GM23338 (cell line): ENCODE results near the gene SOX11.

ENCODE experiments used
- CREB1 ChIP-seq: fragments of 250-450 bp; sonication (Bioruptor Pico); IDR thresholded peaks from 2 replicates; pipeline ENCODE4 v1.5.0; 2020; ENCODE audit warnings: low read depth, mild to moderate bottlenecking, moderate library complexity
- EZH2 ChIP-seq: fragments of 200-600 bp; sonication (generic); IDR thresholded peaks from one replicate; pipeline ENCODE4 v1.8.0; 2017; ENCODE audit warnings: antibody characterized with exemption, mild to moderate bottlenecking, low read depth; ENCODE audit not compliant: unreplicated experiment
- EZH2phosphoT487 ChIP-seq: fragments of 200-600 bp; sonication (generic); IDR thresholded peaks from one replicate; pipeline ENCODE4 v1.8.1; 2018; ENCODE audit warnings: antibody characterized with exemption; ENCODE audit not compliant: unreplicated experiment
- JUNB ChIP-seq: IDR thresholded peaks from one replicate; pipeline ENCODE4 v1.6.1; 2016; ENCODE audit warnings: antibody characterized with exemption; ENCODE audit not compliant: unreplicated experiment
- NANOG ChIP-seq: IDR thresholded peaks from 2 replicates; pipeline ENCODE4 v1.6.1; 2016; ENCODE audit warnings: antibody characterized with exemption, borderline replicate concordance
- POLR2AphosphoS5 ChIP-seq: IDR thresholded peaks from 2 replicates; pipeline ENCODE4 v1.6.1; 2016; ENCODE audit warnings: antibody characterized with exemption, low read depth
- STAT1 ChIP-seq: IDR thresholded peaks from one replicate; pipeline ENCODE4 v1.6.1; 2016; ENCODE audit warnings: antibody characterized with exemption; ENCODE audit not compliant: unreplicated experiment
- ZNF114 ChIP-seq: fragments of 250-450 bp; sonication (Bioruptor Pico); IDR thresholded peaks from 2 replicates; pipeline ENCODE4 v1.5.0; 2020; ENCODE audit warnings: mild to moderate bottlenecking, moderate library complexity
- ZNF331 ChIP-seq: fragments of 250-450 bp; sonication (Bioruptor Pico); IDR thresholded peaks from 2 replicates; pipeline ENCODE4 v1.5.0; 2020; ENCODE audit warnings: low read depth, mild to moderate bottlenecking, moderate library complexity
- TF ChIP-seq, protein P1 (sequence below), 2 experiments: fragments of 200-600 bp in 1 of 2; sonication (generic) in 1 of 2; conservative IDR thresholded peaks; 2 replicates each; pipeline versions ENCODE4 v1.5.1 to v1.6.1; 2016 to 2017; ENCODE audit warnings: antibody characterized with exemption in 2 of 2, low read depth in 2 of 2, mild to moderate bottlenecking in 2 of 2, moderate library complexity in 1 of 2
- TF ChIP-seq, protein P2 (sequence below): IDR thresholded peaks from one replicate; pipeline ENCODE4 v1.6.1; 2018; ENCODE audit warnings: antibody characterized with exemption; ENCODE audit not compliant: unreplicated experiment
- TF ChIP-seq, protein P3 (sequence below): IDR thresholded peaks from 2 replicates; pipeline ENCODE4 v1.6.1; 2016; ENCODE audit warnings: antibody characterized with exemption

DNA sequence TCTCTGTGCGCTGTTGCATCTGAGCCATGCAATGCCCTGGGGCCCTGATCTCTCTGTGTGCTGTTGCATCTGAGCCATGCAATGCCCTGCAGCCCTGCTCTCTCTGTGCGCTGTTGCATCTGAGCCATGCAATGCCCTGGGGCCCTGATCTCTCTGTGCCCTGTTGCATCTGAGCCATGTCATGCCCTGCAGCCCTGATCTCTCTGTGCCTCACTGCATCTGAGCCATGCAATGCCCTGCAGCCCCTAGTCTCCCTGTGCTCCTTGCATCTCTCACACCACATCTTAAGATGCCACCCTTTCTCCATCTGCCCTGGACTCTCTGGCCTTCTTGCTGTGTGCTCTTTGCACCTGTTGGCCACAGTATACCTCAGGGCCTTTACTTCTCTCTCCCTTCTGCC lies 56.2 kb downstream of the SOX11 start:
- TF ChIP-seq EZH2: no peak
- TF ChIP-seq, protein P1, sequence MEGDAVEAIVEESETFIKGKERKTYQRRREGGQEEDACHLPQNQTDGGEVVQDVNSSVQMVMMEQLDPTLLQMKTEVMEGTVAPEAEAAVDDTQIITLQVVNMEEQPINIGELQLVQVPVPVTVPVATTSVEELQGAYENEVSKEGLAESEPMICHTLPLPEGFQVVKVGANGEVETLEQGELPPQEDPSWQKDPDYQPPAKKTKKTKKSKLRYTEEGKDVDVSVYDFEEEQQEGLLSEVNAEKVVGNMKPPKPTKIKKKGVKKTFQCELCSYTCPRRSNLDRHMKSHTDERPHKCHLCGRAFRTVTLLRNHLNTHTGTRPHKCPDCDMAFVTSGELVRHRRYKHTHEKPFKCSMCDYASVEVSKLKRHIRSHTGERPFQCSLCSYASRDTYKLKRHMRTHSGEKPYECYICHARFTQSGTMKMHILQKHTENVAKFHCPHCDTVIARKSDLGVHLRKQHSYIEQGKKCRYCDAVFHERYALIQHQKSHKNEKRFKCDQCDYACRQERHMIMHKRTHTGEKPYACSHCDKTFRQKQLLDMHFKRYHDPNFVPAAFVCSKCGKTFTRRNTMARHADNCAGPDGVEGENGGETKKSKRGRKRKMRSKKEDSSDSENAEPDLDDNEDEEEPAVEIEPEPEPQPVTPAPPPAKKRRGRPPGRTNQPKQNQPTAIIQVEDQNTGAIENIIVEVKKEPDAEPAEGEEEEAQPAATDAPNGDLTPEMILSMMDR (conservative IDR thresholded peaks at IDR 0.05; ENCODE audit: low read depth in 2 of 2): no peak
- no peak for TF ChIP-seq EZH2phosphoT487
- TF ChIP-seq POLR2AphosphoS5: no peak
- TF ChIP-seq, protein P2, sequence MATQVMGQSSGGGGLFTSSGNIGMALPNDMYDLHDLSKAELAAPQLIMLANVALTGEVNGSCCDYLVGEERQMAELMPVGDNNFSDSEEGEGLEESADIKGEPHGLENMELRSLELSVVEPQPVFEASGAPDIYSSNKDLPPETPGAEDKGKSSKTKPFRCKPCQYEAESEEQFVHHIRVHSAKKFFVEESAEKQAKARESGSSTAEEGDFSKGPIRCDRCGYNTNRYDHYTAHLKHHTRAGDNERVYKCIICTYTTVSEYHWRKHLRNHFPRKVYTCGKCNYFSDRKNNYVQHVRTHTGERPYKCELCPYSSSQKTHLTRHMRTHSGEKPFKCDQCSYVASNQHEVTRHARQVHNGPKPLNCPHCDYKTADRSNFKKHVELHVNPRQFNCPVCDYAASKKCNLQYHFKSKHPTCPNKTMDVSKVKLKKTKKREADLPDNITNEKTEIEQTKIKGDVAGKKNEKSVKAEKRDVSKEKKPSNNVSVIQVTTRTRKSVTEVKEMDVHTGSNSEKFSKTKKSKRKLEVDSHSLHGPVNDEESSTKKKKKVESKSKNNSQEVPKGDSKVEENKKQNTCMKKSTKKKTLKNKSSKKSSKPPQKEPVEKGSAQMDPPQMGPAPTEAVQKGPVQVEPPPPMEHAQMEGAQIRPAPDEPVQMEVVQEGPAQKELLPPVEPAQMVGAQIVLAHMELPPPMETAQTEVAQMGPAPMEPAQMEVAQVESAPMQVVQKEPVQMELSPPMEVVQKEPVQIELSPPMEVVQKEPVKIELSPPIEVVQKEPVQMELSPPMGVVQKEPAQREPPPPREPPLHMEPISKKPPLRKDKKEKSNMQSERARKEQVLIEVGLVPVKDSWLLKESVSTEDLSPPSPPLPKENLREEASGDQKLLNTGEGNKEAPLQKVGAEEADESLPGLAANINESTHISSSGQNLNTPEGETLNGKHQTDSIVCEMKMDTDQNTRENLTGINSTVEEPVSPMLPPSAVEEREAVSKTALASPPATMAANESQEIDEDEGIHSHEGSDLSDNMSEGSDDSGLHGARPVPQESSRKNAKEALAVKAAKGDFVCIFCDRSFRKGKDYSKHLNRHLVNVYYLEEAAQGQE: no peak
- no peak for TF ChIP-seq ZNF114 (CRISPR knock-in tag)
- no peak for TF ChIP-seq STAT1
- TF ChIP-seq CREB1 (CRISPR knock-in tag): no peak
- no peak for TF ChIP-seq JUNB
- TF ChIP-seq NANOG: no peak
- TF ChIP-seq, protein P3, sequence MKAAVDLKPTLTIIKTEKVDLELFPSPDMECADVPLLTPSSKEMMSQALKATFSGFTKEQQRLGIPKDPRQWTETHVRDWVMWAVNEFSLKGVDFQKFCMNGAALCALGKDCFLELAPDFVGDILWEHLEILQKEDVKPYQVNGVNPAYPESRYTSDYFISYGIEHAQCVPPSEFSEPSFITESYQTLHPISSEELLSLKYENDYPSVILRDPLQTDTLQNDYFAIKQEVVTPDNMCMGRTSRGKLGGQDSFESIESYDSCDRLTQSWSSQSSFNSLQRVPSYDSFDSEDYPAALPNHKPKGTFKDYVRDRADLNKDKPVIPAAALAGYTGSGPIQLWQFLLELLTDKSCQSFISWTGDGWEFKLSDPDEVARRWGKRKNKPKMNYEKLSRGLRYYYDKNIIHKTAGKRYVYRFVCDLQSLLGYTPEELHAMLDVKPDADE: no peak
- no peak for TF ChIP-seq ZNF331
